LNCAP (cell line): ENCODE results near the gene HDAC9.

Experiments
- TF ChIP-seq, protein P1 (sequence below): fragments of 450-650 bp; IDR thresholded peaks from 2 replicates; pipeline ENCODE4 v1.5.1; 2017; ENCODE audit warnings: mild to moderate bottlenecking

HDAC9 gene

DNA sequence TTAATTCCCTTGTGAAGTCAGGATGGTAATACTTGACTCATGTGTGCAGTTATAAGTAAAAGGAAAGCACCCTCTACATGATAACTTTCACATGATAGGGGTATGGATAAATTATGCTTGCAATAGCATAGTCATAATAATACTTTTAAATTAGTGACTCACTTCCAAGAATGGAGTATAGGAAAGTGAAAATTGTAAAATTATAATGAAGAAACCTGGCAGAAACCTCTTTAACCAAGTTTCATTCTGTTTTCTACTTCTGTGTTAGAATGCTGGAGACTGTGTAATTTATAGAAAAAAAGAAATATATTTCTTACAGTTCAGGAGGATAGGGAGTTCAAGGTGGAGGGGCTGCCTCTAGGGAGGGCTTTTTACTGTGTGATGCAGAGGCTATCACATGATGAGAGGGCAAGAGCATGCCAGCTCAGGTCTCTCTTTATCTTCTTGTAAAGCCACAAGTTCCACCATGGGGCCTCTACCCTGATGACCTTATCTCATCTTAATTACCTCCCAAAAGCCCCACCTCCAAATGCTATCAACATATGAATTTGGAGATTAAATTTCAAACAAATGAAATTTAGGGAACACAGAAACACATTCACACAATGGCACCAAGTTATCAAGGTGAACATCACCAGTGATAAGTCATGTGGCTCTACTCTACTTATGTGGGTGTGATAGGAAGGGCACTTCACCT is 43.2 kb downstream of the HDAC9 start:
- TF ChIP-seq, protein P1, sequence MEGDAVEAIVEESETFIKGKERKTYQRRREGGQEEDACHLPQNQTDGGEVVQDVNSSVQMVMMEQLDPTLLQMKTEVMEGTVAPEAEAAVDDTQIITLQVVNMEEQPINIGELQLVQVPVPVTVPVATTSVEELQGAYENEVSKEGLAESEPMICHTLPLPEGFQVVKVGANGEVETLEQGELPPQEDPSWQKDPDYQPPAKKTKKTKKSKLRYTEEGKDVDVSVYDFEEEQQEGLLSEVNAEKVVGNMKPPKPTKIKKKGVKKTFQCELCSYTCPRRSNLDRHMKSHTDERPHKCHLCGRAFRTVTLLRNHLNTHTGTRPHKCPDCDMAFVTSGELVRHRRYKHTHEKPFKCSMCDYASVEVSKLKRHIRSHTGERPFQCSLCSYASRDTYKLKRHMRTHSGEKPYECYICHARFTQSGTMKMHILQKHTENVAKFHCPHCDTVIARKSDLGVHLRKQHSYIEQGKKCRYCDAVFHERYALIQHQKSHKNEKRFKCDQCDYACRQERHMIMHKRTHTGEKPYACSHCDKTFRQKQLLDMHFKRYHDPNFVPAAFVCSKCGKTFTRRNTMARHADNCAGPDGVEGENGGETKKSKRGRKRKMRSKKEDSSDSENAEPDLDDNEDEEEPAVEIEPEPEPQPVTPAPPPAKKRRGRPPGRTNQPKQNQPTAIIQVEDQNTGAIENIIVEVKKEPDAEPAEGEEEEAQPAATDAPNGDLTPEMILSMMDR: no peak

DNA sequence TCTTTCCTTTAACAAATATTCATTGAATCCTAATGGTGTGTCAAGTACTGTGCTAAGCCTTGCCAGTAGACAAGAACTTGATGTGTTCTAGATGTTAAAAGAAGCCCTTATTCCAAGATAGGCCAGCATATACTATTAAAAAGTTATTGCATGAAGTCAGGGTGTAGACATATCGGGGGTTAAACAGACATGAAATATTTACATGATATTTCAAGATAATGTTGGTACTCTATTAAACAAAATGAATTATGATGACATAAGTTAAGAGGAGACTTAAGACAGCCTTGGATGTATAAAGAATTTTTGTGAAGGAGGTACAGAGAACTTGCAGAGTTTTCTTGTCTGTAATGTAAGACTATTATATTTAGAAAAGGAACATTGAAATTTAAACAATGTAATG is 44.8 kb downstream of the HDAC9 start:
- TF ChIP-seq, protein P1: no peak

DNA sequence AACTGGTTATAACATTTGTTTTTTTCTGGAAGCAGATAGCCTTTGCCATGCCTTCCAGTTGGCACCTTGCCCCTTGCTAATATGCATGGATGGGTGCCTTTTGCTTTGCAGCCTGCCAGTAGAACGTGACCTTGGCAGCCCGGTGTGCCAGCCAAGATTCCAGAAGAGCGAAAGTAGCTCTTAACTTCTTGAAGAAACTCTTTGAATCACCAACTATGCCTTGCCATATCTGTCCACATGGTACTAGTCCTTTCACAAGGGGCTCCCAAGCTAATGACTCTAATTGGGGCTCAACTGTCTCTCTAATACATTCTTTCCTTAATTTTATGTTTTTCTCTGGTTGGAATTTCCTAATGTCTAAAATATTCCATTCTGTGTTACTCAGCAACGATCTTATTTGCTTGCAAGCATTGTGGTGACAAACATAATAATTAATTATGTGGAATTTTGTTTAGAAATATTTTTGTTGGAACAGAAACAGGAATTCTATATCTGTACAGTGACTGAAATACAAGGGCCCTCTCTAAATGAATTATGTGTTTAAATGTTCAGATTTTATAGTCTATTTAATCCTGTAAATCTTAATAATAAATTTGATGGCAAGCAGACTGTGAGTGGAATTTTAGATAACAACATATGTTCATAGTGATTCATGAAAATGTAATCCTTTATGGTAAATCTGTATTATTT is 45.8 kb downstream of the HDAC9 start:
- TF ChIP-seq, protein P1: no peak

DNA sequence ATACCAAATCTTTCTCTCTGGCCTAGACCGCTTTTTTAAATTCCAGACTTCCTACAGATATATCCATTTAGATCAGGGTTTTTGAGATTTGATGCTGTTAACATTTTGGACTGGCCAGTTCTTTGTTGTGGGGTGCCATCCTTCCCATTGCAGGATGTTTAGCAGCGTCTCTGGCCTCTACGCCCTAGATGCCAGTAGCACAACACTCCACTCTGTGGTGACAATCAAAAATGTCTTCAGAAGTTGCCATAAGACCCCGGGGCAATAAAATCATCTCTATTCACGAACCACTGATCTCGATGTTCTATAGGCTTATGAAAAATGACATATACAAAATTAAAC is 46.3 kb downstream of the HDAC9 start:
- TF ChIP-seq, protein P1: no peak

DNA sequence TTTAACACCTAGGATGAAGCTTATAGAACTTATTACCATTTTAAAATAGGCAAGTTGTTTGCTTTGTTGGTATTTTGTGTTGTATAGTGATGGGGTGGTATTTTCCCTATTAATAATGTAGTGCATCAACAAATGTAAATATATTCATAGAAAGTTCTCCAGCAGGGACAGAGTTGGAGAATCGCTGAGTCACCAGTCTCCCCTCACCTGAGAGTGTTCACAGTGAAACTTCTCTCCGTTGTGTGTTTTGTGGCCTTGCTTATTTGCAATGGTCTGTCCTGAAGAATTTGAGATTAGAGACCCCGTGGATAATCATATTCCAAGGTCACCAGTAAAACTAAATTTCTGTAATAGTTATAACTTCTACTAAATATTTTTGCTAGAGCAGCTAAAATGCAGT is 51.0 kb downstream of the HDAC9 start:
- TF ChIP-seq, protein P1: no peak

DNA sequence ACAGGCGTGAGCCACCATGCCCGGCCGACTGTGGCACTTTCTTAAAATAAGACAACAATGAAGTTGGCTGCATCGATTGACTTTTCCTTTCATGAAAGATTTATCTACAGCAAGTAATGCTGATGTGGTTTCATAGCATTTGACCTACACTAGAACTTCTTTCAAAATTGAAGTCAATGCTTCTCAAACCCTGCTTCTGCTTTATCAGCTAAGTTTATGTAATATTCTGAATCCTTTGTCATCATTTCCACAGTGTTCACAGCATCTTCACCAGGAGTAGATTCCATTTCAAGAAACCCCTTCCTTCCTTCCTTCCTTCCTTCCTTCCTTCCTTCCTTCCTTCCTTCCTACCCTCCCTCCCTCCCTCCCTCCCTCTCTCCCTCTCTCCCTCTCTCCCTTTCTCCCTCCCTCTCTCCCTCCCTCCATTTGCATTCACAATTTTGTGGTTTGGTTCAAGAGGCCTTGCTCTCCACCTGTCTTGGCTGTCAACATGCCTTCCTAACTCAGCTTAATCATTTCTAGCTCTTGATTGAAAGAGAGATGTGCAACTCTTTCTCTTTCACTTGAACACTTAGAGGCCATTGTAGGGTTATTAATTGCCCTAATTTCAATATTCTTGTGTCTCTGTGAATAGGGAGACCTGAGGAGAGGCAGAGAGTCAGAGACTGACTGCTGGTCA is 52.1 kb downstream of the HDAC9 start:
- TF ChIP-seq, protein P1: no peak

DNA sequence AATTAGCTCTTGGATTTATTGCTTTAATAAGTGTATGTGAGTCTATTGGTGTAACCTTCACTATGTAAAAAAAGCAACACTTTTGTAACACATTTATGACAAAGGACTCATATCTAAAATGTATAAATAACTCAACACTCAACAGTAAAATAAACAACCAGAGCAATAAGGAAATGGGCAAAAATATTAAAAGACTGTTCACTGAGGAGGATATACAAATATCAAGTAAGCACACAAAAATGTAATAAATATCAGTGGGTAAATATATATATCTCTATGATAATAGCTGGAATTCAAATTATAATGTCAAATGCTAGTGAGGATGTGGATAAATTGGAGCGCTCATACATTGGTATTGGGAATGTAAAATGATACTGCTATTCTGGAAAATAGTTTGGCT is 53.0 kb downstream of the HDAC9 start:
- TF ChIP-seq, protein P1: no peak
